ENCODE measurements around the gene TMEM108. TPM values are rescaled to one million over a fixed set of nuclear protein-coding genes. Genes with fewer than 3 reads are reported as not detected.

The TMEM108 gene
- polyA plus RNA-seq, 3 donors: 1.9 to 2.0 (median 2.0) TPM

GRCh38 chr3:133159498-133160475 is 121.6 kb downstream of the TMEM108 start:
- DNase-seq: no peak

GRCh38 chr3:133161656-133162055 is 123.5 kb downstream of the TMEM108 start:
- DNase-seq: no peak

- no peak for DNase-seq
Observed at GRCh38 chr3:133162265-133162664, 124.1 kb downstream of the TMEM108 start.

GRCh38 chr3:133162670-133163305 is 124.6 kb downstream of the TMEM108 start:
- DNase-seq: no peak

- no peak for DNase-seq
Observed at GRCh38 chr3:133167340-133168024, 129.3 kb downstream of the TMEM108 start.

GRCh38 chr3:133168025-133168401 is 129.8 kb downstream of the TMEM108 start:
- no peak for DNase-seq

- no peak for DNase-seq
Observed at GRCh38 chr3:133169331-133170068, 131.3 kb downstream of the TMEM108 start.

- no peak for DNase-seq
Observed at GRCh38 chr3:133171831-133172230, 133.6 kb downstream of the TMEM108 start.

GRCh38 chr3:133181392-133182150 is 143.4 kb downstream of the TMEM108 start:
- DNase-seq: no peak

GRCh38 chr3:133187870-133188379 is 149.7 kb downstream of the TMEM108 start:
- no peak for DNase-seq

- DNase-seq: no peak
Observed at GRCh38 chr3:133188996-133189395, 150.8 kb downstream of the TMEM108 start.

- no peak for DNase-seq
Observed at GRCh38 chr3:133189893-133190292, 151.7 kb downstream of the TMEM108 start.

GRCh38 chr3:133191818-133192217 is 153.6 kb downstream of the TMEM108 start:
- no peak for DNase-seq

GRCh38 chr3:133192363-133192945 is 154.3 kb downstream of the TMEM108 start:
- no peak for DNase-seq

GRCh38 chr3:133192967-133193366 is 154.8 kb downstream of the TMEM108 start:
- no peak for DNase-seq

GRCh38 chr3:133196527-133196926 is 158.3 kb downstream of the TMEM108 start:
- DNase-seq: no peak

GRCh38 chr3:133197619-133198018 is 159.4 kb downstream of the TMEM108 start:
- DNase-seq: no peak

- no peak for DNase-seq
Observed at GRCh38 chr3:133206921-133207320, 168.7 kb downstream of the TMEM108 start.

- DNase-seq: no peak
Observed at GRCh38 chr3:133208184-133208583, 170.0 kb downstream of the TMEM108 start.

GRCh38 chr3:133209871-133210550 is 171.8 kb downstream of the TMEM108 start:
- DNase-seq: no peak
